Measurements from ENCODE around the gene C10orf143. TPM values are rescaled to one million over a fixed set of nuclear protein-coding genes. Genes with fewer than 3 reads are reported as not detected.

Gene C10orf143
- total and polyA plus RNA-seq, 9 donors, result 1.1 to 4.5 (median 3.2) TPM

DNA sequence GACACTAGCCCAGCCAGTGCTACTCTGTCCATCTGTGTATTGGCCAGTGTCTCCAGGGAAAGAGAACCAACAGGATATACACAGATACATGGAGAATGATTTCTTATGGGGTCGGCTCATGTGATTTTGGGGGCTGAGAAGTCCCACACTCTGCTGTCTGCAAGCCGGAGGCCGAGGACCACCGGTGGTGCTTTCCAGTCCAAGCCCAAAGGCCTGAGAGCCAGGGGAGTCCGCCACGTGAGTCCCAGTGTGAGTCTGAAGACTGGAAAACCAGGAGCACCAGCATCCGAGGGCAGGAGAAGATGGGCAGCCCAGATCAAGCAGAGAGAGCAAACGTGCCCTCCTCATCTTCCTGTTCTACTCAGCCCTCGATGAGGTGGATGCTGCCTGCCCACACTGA is 71.5 kb downstream of the C10orf143 start:
- DNase-seq, result no peak
- Histone ChIP-seq H3K36me3 (ENCODE audit: control insufficient read depth, insufficient read depth, low read length) (no peaks in the 10 kb centered on the region), H3K4me3 (ENCODE audit: low read length) (no peak overlapping the region), H3K27me3 (ENCODE audit: control insufficient read depth, insufficient read depth, low read length) (peaks cover 7% of the 10 kb centered on the region), H3K9me3 (replicated peaks; ENCODE audit: control insufficient read depth, low read depth, low read length) (no peaks in the 10 kb centered on the region), H3K27ac (ENCODE audit: low read length) (no peak overlapping the region), H3K4me1 (ENCODE audit: control insufficient read depth, insufficient read depth, low read length) (no peaks in the 10 kb centered on the region)
- WGBS (ENCODE audit: insufficient coverage), result 81% methylated on average over 9 of the region's 9 CpGs

DNA sequence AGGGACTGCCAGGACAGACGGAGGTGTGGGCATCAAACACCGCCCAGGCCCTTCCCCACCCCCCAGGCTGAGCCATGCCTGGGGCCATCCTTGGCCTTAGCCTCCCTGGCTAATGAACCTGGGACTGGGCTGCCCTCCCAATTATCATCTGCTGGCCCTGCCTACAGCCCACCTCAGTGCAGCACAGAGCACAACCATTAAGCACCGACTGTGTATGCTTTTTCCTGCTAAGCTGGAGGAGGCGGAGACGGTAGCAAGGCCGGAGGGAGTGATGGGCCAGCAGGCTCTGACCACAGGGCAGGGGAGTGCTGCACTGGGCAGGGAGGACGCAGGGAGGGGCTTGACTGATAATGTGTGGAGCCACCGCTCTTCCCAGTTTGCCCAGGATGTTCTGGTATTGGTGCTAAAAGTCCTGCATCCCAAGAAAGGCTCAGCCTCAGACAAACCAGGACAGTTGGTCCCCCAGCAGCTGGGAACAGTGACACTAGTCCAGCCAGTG is 72.0 kb downstream of the C10orf143 start:
- Histone ChIP-seq H3K36me3 (ENCODE audit: control insufficient read depth, insufficient read depth, low read length) (no peaks in the 10 kb centered on the region), H3K27me3 (ENCODE audit: control insufficient read depth, insufficient read depth, low read length) (peaks cover 3% of the 10 kb centered on the region), H3K27ac (ENCODE audit: low read length) (no peak overlapping the region), H3K4me3 (ENCODE audit: low read length) (no peak overlapping the region), H3K9me3 (replicated peaks; ENCODE audit: control insufficient read depth, low read depth, low read length) (no peaks in the 10 kb centered on the region), H3K4me1 (ENCODE audit: control insufficient read depth, insufficient read depth, low read length) (no peaks in the 10 kb centered on the region)
- WGBS (ENCODE audit: insufficient coverage), result 94% methylated on average over 8 of the region's 8 CpGs
- no peak for DNase-seq

DNA sequence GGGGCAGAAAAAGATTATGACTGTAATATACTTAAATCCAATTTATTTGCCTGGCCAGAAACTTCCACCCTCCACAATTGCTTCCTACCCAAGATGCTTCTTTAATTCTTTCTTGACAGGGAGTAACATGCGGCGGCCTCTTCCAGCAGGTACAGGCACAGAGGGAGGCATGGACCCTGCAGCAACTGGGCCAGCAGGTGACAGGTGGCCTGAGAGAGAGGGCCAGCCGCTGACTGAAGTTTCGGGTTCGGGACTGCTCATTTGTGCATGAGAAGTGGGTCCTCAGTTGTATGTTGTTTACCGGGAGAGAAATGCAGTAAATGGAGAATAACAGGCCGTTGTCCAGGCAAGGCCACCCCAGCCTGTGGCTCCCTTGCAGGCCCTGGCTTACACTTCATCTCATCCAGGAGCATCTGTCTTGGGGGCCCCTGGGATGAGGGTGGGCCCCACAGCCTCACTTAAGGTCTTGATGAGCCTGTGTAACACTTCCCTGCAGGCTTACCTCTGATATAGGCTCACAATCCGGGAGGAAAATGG is 72.5 kb downstream of the C10orf143 start:
- 48% methylated on average over 3 of the region's 8 CpGs for WGBS (ENCODE audit: insufficient coverage)
- H3K4me1 ChIP-seq (ENCODE audit: control insufficient read depth, insufficient read depth, low read length), result no peaks in the 10 kb centered on the region

DNA sequence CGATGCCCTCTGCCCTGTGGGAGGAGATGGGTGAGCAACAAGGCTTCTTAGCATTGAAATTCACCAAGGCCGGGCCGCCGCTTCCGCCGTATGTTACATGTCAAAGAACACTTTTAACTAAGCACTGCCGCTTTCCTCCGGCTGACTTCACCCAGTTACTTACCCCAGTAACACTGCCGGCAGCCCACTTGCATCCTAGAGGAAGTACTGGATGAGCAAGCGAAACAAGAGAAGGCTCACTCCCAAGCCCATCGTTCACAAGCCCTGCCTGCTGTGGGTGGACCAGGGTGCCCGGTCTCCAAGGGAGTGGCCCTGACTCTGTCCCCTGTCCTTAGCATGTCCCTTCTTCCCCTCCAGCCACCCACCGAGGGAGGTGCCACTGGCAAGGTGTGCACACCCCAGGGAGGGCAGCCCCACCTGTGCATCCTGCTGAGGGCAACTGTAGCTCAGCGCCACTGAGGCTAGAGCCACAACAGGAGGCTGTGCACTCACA is 73.4 kb downstream of the C10orf143 start:
- peaks cover 2% of the 10 kb centered on the region for H3K27me3 ChIP-seq (ENCODE audit: control insufficient read depth, insufficient read depth, low read length)
- no peaks in the 10 kb centered on the region for H3K9me3 ChIP-seq (replicated peaks; ENCODE audit: control insufficient read depth, low read depth, low read length)
- H3K4me1 ChIP-seq (ENCODE audit: control insufficient read depth, insufficient read depth, low read length), result no peaks in the 10 kb centered on the region
- H3K36me3 ChIP-seq (ENCODE audit: control insufficient read depth, insufficient read depth, low read length), result no peaks in the 10 kb centered on the region
- no peak overlapping the region for H3K27ac ChIP-seq (ENCODE audit: low read length)
- DNase-seq, result no peak
- 83% methylated on average over 13 of the region's 14 CpGs for WGBS (ENCODE audit: insufficient coverage)
- H3K4me3 ChIP-seq (ENCODE audit: low read length), result no peak overlapping the region

More for the DNA sequence above, 72.5 kb downstream of the C10orf143 start:
- H3K27me3 ChIP-seq (ENCODE audit: control insufficient read depth, insufficient read depth, low read length), result peaks cover 2% of the 10 kb centered on the region
- no peak for DNase-seq
- H3K9me3 ChIP-seq (replicated peaks; ENCODE audit: control insufficient read depth, low read depth, low read length), result no peaks in the 10 kb centered on the region
- no peak overlapping the region for H3K4me3 ChIP-seq (ENCODE audit: low read length)
- H3K27ac ChIP-seq (ENCODE audit: low read length), result no peak overlapping the region
- H3K36me3 ChIP-seq (ENCODE audit: control insufficient read depth, insufficient read depth, low read length), result no peaks in the 10 kb centered on the region

DNA sequence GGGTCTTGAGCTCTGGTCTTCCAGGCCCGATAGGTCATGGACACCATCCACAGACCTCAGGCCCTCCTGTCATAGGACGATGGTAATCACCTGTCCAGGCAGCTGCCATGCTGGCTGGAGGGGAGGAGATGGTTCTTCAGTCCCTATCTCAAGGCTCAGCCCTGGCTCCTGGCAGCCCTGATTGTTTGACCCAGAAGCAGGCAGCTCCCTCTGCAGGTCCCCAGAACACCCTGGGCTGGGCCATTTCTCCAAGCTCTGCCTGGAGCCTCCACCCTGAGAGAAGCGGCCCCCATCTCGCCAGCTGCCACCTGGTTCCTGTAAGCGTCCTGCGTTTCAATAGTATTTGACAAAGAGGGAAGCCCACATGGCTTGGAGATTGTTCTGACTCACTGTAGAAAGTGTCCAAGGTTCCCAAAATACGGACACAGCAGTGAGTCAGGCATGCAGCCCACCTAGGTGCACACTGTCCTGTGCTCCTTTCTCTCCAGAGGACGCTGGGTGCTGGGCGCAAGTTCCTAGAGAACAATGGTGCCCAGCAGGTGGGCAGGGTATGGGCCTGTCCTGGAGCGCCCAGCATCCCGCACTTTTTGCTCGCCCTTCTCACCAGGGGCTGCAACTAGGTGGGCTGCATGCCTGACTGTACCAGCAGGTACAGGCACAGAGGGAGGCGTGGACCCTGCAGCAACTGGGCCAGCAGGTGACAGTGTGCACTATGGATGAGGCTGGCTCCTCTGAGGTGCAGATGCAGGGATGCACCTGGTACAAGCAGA is 74.1 kb downstream of the C10orf143 start:
- H3K27me3 ChIP-seq (ENCODE audit: control insufficient read depth, insufficient read depth, low read length), result peaks cover 2% of the 10 kb centered on the region
- H3K4me1 ChIP-seq (ENCODE audit: control insufficient read depth, insufficient read depth, low read length), result no peaks in the 10 kb centered on the region
- no peaks in the 10 kb centered on the region for H3K36me3 ChIP-seq (ENCODE audit: control insufficient read depth, insufficient read depth, low read length)
- no peak for DNase-seq
- H3K9me3 ChIP-seq (replicated peaks; ENCODE audit: control insufficient read depth, low read depth, low read length), result no peaks in the 10 kb centered on the region
- WGBS (ENCODE audit: insufficient coverage), result 87% methylated on average over 11 of the region's 13 CpGs
- H3K4me3 ChIP-seq (ENCODE audit: low read length), result no peak overlapping the region
- no peak overlapping the region for H3K27ac ChIP-seq (ENCODE audit: low read length)

DNA sequence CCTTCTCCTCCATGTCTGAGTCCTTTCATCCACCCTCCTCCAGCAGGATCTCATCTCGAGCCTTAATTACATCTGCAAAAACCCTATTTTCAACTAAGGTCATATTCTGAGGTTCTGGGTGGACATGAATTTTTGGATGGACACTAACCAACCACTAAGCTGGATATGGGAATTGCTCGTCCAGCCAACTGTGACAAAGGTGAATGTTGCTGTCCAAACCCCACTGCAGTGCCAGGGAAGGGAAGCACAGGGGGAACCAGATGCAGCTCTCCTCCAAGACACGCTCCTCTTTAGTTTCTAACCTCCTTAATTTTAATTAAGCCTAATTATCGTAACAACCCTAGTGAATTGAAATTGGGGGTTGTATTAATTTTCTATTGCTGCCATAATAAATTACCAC is 81.4 kb downstream of the C10orf143 start:
- H3K36me3 ChIP-seq (ENCODE audit: control insufficient read depth, insufficient read depth, low read length), result no peaks in the 10 kb centered on the region
- H3K4me1 ChIP-seq (ENCODE audit: control insufficient read depth, insufficient read depth, low read length), result peaks cover 18% of the 10 kb centered on the region
- no CpG with 5 or more reads among the region's 4 CpGs for WGBS (ENCODE audit: insufficient coverage)
- no peaks in the 10 kb centered on the region for H3K27me3 ChIP-seq (ENCODE audit: control insufficient read depth, insufficient read depth, low read length)
- DNase-seq, result no peak
- H3K27ac ChIP-seq (ENCODE audit: low read length), result no peak overlapping the region
- no peak overlapping the region for H3K4me3 ChIP-seq (ENCODE audit: low read length)
- H3K9me3 ChIP-seq (replicated peaks; ENCODE audit: control insufficient read depth, low read depth, low read length), result peaks cover 2% of the 10 kb centered on the region

DNA sequence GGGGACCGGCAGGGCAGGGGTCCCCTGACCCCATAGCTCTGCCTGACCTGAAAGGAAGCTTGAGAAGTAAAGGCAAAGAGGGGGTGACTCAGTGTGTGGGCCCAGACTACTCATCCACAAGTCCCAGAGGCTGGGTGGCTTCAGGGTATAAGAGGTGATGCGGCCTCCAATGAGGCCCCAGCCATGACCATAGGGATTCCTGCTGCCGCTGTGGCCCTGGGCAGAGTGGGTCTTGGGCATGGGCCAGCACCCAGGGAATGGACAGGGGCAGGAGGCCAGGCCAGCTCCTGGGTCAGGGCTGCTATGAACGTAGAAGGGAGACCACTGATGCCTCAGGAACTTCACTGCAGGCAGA is 82.2 kb downstream of the C10orf143 start:
- no peak overlapping the region for H3K4me3 ChIP-seq (ENCODE audit: low read length)
- no peaks in the 10 kb centered on the region for H3K36me3 ChIP-seq (ENCODE audit: control insufficient read depth, insufficient read depth, low read length)
- no peaks in the 10 kb centered on the region for H3K27me3 ChIP-seq (ENCODE audit: control insufficient read depth, insufficient read depth, low read length)
- H3K9me3 ChIP-seq (replicated peaks; ENCODE audit: control insufficient read depth, low read depth, low read length), result peaks cover 2% of the 10 kb centered on the region
- WGBS (ENCODE audit: insufficient coverage), result 84% methylated on average over 3 of the region's 4 CpGs
- no peak for DNase-seq
- H3K27ac ChIP-seq (ENCODE audit: low read length), result no peak overlapping the region
- peaks cover 20% of the 10 kb centered on the region for H3K4me1 ChIP-seq (ENCODE audit: control insufficient read depth, insufficient read depth, low read length)

DNA sequence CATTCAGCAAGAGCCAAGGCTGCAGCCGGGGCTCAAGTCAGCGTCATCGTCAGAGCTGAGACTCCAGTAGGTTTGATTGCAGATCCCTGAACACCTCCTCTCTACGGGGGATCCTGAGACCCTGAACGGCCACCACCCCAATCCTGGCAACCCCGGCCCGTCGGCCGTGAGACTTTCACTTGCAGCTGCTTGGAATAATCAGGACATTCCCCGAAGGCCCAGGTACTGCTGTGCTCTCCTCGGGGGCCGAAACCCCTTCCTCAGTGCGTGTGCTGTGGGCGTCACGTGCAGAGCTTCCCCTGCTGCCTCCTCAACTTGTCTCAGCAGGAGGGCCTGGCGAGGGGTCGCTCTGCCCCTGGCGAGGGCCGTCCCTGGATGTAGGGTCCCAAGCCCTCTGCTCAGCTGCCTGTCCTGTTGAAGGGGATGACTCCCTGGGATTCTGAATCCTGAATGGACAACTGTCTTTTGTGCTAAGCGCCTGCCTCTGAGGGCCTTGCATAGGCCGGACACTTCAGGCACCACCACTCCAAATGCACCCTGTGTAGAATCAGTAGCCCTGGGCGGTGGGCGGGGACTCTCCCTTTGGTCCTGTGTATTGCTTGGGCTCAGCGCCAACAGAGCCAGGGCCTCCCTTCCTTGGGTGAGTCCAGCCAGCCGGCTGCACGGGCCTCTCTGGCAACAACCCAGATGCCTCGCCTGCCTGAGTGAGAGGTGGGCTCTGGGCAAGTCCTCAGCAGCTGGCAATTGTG is 82.7 kb downstream of the C10orf143 start:
- 71% methylated on average over 25 of the region's 27 CpGs for WGBS (ENCODE audit: insufficient coverage)
- Histone ChIP-seq H3K4me3 (ENCODE audit: low read length) (no peak overlapping the region), H3K27ac (ENCODE audit: low read length) (no peak overlapping the region), H3K27me3 (ENCODE audit: control insufficient read depth, insufficient read depth, low read length) (no peaks in the 10 kb centered on the region), H3K36me3 (ENCODE audit: control insufficient read depth, insufficient read depth, low read length) (no peaks in the 10 kb centered on the region), H3K9me3 (replicated peaks; ENCODE audit: control insufficient read depth, low read depth, low read length) (peaks cover 2% of the 10 kb centered on the region), H3K4me1 (ENCODE audit: control insufficient read depth, insufficient read depth, low read length) (peaks cover 26% of the 10 kb centered on the region)
- DNase-seq, result no peak

DNA sequence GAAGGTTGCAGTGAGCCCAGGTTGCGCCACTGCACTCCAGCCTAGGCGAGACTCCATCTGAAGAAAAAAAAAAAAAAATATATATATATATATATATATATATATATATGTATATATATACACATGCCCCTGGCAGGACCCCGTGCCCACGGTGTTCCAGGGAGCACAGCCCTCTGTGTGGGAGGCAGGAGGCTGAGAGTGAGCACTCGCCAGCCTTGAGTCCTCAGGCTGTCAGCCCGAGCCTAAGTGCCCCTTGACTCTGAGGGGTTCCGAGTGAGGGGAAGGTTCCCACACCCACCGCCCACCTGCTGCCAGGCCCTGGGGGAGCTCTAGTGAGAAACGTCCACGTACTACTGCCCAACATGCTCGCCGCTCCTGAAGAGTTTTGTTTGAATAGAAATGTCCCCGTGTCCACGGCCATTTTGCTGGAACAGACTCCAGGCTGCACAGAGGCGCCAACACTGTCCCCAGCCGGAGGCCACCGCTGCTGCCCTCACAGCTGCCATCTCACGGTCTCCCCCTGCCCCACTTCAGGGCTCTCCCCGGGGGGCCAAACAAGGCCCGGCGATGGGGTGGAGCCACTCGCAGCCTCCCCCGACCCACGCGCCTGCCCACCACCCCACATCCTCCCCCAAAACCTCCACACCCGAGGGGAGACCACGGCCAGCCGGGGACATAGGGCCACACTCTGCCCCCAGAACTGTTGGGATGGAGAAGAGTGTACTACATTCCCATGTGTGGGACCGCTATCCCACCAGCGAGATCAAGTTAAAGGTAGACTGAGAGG is 83.8 kb downstream of the C10orf143 start:
- Histone ChIP-seq H3K9me3 (replicated peaks; ENCODE audit: control insufficient read depth, low read depth, low read length) (peaks cover 2% of the 10 kb centered on the region), H3K27me3 (ENCODE audit: control insufficient read depth, insufficient read depth, low read length) (no peaks in the 10 kb centered on the region), H3K27ac (ENCODE audit: low read length) (no peak overlapping the region), H3K4me1 (ENCODE audit: control insufficient read depth, insufficient read depth, low read length) (peaks cover 36% of the 10 kb centered on the region), H3K36me3 (ENCODE audit: control insufficient read depth, insufficient read depth, low read length) (no peaks in the 10 kb centered on the region), H3K4me3 (ENCODE audit: low read length) (no peak overlapping the region)
- no peak for DNase-seq
- WGBS (ENCODE audit: insufficient coverage), result 95% methylated on average over 9 of the region's 30 CpGs
